SW 1271 (cell line): ENCODE measurements around the gene BICDL1.
A peak's percentile ranks its signal among the peaks of the same experiment; 100 is the strongest.
"Not testable (repeated sequence)": the region's sequence is repeated elsewhere in the genome, so short reads cannot be mapped to it uniquely, and the experiment has no call there.

Experiments
- DNase-seq, 2 experiments: peaks; one replicate each; lab custom pipeline; 2025; lab: John Stamatoyannopoulos, UW

The BICDL1 gene

DNA sequence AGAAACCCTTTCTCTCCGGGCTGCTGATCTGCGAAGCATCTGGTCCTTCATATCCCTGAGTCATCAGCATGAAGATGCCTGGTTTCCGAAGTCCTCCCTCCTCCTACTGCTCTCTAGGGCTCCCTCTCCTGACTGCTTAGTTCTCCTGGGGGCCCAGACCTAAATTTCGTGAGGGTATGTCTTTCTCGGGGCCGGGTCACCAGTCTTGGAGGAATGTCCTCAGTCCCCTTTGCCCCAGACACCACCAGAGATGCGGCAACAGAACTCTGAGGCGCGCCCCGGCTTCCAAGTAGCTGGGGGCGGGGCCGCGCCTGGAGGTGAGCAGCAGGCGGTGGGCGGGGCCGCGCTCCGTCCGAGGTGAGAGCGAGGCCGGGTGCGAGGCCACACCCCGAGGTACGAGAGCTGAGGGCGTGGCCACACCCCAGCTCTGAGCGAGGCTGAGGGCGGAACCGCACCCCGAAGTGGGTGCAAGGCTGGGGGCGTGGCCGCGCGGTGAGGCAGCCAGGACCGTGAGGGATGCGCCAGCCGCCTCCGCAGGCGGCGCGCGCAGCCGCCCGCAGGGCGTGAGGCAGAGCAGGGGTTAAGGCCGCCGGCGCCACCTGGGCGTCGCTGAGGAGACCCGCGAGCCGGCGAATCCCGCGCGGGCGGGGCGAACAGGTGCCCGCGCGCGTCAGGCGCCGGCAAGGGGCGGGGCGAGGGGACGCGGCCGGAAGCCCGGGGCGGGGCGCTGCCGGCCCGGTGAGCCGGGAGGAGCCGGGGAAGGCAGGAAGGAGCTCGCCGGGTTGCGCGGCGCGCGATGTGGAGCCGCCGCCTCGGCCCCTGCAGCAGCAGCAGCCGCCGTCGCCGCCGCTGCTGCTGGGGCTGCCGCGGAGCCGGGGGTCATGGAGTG, at the start of gene BICDL1:
Gene BICDL1, plus strand, starts transcription at position 765 of the 889 bp plus-strand sequence. CDS start 633 bp downstream, outside the sequence.
- peak; percentile 44 to 73 for DNase-seq

DNA sequence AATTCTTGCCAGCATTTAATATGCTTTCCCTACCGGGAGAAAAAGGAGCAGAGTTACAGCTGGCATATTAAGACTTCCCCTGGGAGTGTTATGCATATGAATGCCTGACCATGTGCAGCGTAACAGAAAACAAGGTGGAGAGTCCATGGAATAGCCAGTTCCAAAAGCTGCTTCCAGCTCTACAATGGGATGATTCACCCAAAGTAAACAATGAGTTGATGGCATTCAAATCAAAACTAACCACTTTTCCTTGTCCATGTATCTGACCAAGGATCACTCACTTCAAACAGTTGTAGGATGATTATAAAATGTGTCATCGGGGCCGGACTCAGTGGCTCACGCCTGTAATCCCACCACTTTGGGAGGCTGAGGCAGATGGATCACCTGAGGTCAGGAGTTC, 48.1 kb upstream of the BICDL1 start:
- no peak for DNase-seq

GRCh38 chr12:119942386-119942785, 46.6 kb upstream of the BICDL1 start:
- no peak for DNase-seq

GRCh38 chr12:119946213-119946612, 42.8 kb upstream of the BICDL1 start:
- DNase-seq = no peak

GRCh38 chr12:119949145-119949544, 39.9 kb upstream of the BICDL1 start:
- no peak for DNase-seq

GRCh38 chr12:119949594-119949993, 39.4 kb upstream of the BICDL1 start:
- no peak for DNase-seq

DNA sequence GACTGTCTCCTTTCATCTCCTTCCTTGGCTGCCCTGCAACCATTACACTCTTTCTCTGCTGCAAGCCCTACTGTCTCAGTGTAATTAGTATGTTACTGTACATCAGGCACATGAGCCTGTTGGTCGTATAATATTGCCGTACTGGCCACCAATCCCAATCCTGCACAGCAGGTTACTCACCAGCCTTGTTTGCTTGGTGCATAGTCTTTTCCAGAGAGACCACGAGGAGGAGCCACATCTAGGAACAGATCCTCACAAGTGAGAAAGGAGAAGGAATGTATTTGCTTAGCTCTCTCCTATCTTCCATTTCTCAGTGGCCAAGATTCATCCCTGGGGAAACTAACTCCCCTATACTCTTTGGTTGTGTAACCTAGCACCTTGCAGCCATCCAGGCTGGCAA, 33.0 kb upstream of the BICDL1 start:
- no peak for DNase-seq

DNA sequence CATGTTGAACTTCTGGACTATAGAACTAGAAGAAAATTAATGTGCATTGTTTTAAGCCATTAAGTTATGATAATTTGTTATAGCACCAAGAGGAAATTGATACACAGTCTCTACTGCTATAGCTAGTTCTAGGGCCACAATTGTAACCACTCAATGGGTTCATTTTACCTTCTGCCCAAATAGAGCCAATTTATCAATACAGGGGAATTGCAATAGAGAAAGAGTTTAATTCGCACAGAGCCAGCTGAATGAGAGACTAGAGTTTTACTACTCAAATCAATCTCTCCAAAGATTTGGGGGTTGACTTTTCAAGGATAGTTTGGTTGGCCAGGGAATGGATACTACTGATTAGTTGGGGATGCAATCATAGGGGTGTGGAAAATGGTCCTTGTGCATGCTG, 31.9 kb upstream of the BICDL1 start:
- no peak for DNase-seq

DNA sequence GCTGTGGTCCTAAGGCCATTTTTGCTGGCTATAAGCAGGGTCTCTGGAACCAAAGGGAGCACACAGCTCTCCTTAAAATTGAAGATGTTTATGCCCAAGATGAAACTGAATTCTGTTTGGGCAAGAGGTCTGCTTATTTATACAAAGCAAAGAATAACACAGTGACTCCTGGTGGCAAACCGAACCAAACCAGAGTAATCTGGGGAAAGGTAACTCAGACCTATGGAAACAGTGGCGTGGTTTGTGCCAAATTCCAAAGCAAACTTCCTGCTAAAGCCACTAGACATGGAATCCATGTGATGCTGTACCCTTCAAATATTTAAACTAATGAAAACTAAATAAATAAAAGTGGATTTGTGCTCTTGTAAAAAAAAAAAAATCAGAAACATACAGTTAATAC, 29.6 kb upstream of the BICDL1 start:
- DNase-seq = no peak

DNA sequence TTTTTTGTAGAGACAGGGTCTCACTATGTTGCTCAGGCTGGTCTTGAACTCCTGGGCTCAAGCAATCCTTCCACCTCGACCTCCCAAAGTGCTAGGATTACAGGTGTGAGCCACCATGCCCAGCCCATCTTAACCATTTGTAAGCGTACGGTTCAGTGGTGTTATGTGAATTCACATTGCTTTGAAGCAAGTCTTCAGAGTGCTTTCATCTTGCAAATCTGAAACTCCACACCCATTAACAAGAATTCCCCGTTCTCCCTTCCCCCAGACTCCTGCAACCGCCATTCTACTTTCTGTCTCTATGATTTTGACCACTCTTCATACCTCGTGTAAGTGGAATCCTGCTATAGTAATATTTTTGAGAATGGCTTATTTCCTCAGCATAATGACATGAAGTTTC, 24.9 kb upstream of the BICDL1 start:
- DNase-seq = no peak

GRCh38 chr12:119964929-119965328, 24.1 kb upstream of the BICDL1 start:
- no peak for DNase-seq

- no peak for DNase-seq
Measured at GRCh38 chr12:119980242-119980641, 8.8 kb upstream of the BICDL1 start.

DNA sequence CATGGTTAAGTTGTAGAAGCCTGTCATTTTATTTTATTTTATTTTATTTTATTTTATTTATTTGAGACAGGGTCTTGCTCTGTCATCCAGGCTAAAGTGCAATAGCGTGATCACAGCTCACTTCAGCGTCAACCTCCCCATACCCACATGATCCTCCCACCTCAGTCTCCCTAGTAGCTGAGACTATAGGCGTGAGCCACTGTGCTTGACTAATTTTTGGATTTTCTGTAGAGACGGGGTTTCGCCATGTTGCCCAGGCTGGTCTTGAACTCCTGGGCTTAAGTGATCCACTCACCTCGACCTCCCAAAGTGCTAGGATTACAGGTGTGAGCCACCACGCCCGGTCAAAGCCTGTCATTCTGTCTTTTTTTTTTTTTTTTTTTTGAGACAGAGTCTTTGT, 8.3 kb upstream of the BICDL1 start:
- DNase-seq = not testable (repeated sequence)

- peak in 1 of 2 experiments; percentile 56 for DNase-seq
Measured at GRCh38 chr12:119989361-119989730, 310 bp downstream of the BICDL1 start.

DNA sequence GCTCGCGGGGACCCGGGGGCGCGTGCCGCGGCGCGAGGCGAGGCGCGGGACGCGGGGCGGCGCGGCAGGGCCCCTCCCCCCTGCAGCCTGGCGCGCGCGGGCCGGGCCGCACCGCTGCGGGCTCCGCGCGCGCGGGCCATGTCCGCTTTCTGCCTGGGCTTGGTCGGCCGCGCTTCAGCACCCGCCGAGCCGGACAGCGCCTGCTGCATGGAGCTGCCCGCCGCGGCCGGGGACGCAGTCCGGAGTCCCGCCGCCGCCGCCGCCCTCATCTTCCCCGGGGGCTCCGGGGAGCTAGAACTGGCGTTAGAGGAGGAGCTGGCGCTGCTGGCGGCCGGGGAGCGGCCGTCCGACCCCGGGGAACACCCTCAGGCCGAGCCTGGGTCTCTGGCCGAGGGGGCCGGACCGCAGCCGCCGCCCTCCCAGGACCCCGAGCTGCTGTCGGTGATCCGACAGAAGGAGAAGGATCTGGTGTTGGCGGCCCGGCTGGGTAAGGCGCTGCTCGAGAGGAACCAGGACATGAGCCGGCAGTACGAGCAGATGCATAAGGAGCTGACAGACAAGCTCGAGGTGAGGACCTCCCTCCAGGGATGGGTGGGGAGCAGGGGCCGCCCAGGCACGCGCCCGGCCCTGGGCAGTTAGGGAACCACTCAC, 820 bp downstream of the BICDL1 start:
- DNase-seq = peak in 1 of 2 experiments; percentile 15

DNA sequence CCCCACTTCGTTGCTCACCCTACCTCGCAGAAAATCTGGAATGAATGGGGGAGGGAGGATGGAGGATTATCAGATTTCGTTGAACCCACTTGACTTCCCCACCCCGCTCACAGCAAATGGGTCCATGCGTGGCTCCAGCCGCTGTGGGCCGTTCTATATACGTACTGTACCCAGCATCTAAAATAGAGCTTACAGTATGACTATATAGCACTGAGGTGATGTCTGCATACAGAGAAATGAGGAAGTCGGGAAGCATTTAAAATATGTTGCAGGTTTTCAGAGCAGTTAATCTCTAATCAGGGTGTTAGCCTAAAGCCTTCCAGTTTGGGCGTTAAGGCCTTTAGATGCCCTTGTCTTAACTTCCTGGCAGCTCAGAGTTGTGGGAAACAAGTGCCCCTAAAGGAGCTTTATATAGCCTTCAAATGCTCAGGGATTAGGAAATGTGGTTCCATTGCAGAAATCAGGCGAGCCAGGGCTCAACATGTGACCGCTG, 1.4 kb downstream of the BICDL1 start:
- no peak for DNase-seq

DNA sequence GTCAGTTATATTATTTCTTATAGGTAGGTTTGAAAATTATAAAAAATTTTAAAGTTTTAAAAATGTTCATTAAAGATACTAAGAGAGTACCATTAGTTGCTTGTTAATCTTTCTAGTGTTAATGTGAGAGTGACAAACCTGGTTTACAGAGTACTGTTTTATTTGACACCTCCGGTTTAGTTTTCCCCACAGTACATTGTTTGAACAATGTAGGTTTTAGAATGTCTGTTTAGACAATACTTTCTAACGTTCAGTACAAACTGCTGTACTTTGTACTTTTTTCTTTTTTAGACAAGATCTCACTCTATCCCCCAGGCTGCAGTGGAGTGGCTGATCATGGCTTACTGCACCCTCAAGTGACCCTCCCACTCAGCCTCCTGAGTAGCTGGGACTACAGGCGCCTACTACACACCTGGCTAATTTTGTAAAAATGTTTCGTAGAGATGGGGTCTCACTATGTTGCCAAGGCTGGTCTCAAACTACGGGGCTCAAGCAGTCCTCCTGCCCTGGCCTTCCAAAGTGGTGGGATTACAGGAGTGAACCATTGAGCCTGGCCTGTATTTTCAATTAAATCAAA, 3.2 kb downstream of the BICDL1 start:
- no peak for DNase-seq

- no peak for DNase-seq
Measured at GRCh38 chr12:119994892-119995658, 6.0 kb downstream of the BICDL1 start.

DNA sequence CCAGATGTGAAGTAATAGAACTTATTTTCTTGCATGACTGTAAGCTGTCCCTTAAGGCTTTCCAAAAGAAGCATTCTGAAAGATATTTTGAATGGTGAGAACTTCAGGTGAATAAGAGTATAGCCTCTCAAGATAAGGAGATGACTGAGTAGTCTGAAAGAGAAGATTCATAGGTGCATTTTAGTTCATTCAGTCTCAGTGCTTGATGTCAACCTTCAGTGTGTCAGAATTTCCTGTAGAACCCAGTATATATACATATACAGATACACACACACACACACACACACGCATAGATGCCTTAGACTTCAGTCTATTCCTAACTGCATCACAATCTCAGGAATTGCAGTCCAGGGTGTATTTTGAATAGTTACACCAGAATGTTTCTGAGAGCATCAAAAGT, 7.4 kb downstream of the BICDL1 start:
- no peak for DNase-seq

DNA sequence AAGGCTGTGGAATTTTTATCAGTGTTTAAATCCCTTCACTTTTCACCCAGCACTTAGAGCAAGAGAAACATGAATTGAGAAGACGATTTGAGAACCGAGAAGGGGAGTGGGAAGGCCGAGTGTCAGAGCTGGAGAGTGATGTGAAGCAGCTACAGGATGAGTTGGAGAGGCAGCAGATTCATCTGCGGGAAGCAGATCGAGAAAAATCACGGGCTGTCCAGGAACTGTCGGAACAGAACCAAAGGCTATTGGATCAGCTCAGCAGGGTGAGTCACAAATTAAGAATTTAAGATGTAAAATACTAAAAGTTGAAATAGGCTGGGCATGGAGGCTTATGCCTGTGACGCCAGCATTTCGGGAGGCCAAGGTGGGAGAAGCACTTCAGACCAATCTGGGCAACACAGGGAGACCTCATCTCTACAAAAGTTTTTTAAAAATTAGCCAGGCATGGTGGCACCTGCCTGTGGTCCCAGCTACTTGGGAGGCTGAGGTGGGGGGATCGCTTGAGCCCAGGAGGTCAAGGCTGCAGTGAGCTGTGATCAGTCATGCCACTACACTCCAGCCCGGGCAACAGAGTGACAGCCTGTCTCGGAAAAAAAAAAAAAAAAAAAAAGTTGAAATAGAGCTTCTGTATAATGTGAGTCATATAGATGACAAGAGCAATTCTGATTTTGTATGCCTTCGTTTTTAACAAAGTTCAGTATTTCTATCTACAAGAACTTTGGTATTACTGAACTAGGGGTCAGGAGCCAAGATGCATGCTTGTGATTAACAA, 9.6 kb downstream of the BICDL1 start:
- no peak for DNase-seq

DNA sequence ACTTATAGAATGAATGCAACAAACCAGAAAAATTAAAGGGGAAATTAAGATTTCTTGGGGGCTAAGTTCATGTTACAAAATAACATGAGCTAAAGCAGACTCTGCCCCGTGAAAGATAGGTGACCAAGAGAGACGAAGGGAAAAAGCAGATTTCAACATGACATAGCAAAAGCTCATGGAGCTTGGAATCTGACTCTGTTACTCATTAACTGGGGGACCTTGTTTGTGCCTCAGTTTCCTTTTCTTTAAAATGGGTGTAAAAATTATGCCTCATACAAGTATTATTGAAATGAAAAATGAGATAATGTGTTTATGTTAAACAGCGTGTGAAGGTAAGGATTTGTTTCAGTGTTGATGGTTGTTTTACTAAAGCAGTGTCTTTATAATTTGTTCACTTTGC, 11.5 kb downstream of the BICDL1 start:
- DNase-seq = no peak
